Stimulated activated CD8-positive, alpha-beta memory T cell treated with anti-CD3 and anti-CD28 coated beads, Interleukin-15, amount 100 ng/mL, for 24 hours (primary cell): Measurements from ENCODE around the gene CCDC148.

ENCODE experiments used
- DNase-seq: peaks from one replicate; pipeline ENCODE4 v3.0.0-alpha.2; 2020; ENCODE audit warnings: low read depth

The CCDC148 gene

DNA sequence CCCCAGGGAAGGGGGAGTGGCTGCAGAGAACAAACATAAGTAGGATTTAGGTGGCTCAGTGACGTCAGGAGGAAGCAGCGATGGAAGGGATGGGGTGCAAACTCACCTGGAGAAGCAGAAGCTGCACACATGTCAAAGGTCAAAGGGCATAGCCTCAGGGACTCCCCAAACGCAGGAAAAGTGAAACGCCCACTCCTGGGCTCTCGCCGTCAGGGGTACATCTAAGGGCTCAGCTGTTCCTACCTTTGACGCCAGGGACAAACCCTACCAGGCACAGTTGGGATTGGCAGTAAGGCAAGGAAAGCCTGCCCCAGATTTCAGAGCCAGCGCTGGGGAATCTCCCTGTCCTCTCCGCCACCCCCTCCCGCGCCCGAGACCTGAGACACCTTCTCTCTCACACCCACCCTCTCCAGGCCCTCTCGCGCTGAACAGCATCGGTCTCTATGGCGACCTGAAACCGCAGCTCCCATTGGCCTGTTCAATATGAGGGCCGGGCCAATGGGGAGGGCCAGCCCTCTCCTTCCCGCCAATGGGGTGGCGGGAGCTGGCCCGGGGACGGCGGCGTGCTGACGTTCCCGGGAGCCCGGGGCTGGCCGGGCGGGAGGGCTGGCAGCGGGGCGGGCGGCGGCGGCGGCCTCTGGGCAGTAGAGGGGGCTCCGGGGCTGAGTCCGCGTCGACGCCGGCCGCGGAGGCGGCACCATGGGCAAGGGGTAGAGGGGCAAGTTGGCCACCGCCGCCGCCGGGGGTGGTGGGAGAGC, at the start of gene CCDC148, which contains the start of gene PKP4:
Gene CCDC148 (minus strand): TSS at position 445 of the 758 bp plus-strand sequence. CDS start 314 bp downstream, at position 131.
Gene PKP4 (plus strand): TSS at position 644 of the 758 bp plus-strand sequence. CDS start 76,233 bp downstream, outside the sequence.
- DNase-seq = peak; percentile 68

DNA sequence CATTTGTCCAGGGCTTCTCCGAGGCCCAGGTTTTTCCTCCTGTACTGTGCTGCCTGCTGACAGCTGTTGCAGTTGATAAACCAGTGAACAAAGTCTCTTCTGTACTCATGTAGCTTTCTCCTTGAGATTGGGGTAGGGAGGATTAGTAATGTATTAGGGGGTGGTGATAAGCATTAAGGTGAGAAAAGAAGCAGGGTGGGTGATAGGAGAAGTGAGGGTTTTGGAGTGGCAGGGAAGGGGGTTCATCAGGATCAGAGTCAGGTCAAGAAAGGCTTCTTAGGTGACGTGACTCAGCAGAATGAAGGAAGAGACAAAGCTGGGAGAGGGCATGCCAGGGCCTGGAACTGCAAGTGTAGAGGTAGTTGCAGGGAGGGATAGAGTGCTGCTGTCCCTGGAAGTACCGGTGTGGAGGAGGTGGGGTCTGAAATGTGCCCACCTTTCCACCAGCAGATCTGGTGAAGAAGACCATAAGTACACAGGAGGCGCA, 48.9 kb upstream of the CCDC148 start:
- no peak for DNase-seq

DNA sequence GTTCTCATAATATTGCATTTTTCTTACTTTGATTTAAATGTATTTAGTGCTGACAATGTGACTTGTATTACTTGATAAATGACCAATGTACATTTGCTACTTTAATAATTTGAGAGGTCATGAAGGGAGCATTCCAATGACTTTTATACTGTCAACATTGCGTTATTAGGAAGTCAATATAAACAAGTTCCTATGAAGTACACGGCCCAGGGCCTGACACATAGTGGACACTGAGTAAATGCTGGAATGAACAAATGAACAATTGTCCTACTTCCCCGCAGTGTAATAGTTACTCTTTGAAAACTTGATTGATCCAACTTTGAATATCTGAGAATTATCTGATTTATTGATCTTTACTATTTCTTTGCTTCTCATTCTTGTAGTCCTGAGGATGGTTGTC, 47.5 kb upstream of the CCDC148 start:
- no peak for DNase-seq

DNA sequence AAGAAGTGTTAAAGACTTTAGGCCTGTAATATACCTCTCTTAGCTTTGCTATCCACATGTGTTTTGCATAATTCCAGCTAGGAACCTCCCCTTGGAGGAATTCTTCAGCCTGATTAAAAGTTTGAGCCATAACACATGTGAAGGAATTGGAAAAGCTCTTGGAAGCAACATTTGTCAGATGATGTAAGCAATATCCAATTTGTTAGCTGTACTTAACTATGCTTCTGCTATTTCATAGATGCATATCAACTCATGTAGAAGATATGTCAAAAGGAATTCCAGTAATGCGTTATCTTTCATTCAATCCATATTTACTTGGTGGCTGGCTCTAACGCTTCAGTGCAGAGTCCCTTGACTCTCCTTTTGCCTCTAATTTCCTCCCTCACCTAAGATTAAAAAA, 46.4 kb upstream of the CCDC148 start:
- no peak for DNase-seq

DNA sequence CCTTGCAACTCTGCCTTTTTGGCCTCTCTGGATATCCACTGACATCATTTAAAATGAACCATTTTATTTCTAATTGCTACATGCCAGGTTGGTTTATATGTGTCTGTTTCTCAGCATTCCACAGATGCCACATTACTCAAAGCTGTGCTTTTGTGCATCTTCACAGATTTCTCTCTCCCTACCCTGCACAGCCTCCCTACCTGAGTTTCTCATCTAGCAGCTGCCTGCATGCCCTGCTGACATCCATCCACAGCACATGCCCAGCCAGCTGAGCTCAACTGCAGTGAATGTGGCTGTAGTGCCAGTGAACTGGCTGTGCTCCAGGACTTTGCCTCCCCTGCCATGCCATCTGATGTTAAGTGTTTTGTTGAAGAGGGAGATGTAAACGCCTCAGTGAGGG, 44.7 kb upstream of the CCDC148 start:
- DNase-seq = no peak

DNA sequence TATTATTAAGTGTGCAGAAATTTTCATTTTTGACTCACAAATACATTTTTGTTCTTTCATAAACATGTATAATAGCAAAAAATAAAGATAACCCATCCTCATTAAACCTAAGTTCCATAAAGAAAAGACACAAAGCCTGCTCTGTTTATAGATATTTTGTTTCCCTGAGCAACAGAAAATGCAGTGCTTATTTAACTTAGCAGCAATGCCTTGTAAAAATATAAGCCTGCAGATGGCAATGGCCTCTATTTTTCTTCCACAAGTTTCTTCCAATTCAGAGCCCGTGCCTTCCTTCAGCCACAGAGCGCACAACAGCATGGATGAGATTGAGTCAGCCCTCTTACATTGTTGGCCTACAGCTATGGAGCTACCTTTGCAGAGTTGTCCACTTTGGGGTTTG, 43.8 kb upstream of the CCDC148 start:
- no peak for DNase-seq

DNA sequence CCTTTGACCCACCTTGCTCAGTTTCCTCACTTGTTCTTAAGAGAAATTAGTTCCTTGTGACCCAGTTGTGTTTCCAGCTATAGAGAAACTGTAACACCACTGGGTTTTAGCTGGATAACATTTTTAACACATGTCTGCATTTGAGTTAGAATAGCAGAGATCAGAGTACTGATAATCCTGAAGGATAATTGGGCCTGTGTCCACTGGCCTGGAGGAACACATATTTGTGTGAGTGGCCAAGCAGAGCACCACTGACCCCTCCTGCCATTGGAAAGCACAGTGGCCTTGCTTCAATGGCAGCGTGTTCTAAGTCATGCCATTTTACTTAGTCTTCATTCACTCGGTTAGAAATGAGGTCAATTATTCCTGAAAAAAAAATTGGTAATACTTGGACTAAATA, 42.8 kb upstream of the CCDC148 start:
- no peak for DNase-seq

DNA sequence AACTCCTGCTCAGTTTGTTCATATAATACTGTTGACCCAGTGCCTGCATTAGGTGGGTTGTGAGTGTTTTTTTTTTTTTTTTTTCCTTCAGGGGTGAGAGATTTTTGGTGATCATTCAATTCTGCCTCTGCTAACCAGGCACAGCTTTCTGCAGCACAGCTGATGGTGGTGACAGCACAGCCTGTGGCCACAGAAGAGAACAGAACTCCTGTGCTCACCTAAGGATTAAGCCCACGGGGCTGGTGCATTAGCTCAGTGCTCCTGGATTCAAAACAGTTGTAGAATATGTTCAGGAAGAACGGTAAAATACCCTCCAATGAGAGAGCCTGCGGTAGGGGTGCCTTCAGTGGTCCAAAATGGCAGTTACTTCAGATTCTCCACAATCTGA, 42.2 kb upstream of the CCDC148 start:
- DNase-seq = no peak

DNA sequence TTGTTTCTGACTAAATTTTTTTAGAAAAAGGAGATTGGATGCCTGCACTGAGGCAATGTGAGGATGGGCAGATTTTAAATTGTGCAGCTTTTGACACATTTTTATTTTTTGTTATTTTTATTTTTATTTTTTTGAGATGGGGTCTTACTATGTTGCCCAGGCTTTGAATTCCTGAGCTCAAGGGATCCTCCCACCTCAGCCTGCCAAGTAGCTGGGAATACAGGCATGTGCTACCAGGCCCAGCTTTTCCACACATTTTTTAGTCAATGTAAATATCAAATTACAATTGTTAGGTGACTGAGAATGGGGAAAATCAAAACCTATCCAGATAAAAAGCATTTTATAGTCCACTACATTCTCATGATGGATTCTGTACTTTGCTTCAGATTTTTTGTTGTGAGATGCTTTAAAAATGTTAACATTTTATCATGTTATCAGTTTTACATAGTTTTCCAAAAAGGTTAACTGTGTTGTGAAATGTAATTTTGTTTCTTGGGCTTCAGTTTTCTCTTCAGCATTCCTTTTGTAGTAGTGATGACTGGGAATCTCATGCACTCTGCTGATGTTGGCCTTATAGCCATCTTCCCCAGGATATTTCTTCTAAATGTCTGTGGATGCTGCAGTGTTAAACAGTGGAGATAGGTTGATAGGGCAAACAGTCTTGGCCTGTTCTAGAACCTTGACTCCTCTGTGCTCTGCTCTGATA, 41.6 kb upstream of the CCDC148 start:
- DNase-seq = no peak

DNA sequence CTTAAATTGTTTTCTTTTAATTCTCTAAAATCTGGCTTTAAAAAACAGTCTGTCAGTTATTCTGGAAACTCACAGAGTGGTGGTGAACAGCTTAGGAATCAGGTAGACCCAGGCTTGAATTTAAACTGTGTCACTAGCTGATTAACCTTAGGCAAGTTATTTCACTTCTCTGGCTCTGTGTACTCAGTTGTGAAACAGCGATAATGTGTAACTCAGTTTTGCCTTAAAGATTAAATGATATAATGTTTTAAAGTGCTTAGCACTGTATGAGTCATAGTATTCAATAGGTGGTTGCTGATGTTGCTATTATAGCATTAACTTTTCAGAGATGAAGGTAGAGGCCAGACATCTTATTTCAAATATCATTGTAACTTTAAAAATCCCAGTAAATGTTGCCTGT, 40.9 kb upstream of the CCDC148 start:
- no peak for DNase-seq

DNA sequence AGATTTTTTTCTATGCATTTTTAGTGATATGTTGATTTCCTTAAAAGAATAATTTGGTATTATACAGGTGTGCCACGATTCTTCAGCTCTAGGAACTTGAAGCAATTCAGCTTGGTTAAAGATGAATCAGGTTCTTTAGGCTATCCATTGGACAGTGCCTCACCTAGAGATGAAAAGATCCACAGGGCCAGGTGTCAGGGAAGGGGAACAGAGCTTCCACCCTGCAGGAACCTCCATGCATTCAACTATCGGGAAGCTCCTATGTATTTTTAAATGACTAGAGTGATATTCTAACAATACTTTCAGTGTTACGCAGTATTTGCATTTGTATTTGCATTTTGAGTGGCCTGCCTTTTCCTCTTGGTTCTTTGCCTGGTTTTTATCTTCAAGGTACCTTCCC, 40.4 kb upstream of the CCDC148 start:
- no peak for DNase-seq

DNA sequence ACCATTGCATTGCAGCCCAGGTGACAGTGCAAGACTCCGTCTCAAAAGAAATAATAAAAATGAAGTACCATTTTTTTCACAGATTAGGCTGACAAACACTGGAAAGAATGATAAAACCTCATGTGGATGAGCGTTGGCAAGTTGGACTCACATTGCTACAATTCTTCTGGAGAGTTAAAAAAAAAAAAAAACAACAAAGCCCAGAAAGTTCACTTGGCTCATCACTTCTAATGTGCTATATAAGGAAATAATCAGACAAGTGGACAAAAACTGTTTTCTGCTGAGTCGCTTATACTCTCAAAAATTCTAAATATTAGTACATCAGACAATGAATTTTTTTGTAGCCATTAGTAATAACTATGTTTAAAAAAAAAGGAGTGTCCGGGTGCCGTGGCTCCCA, 38.6 kb upstream of the CCDC148 start:
- no peak for DNase-seq

DNA sequence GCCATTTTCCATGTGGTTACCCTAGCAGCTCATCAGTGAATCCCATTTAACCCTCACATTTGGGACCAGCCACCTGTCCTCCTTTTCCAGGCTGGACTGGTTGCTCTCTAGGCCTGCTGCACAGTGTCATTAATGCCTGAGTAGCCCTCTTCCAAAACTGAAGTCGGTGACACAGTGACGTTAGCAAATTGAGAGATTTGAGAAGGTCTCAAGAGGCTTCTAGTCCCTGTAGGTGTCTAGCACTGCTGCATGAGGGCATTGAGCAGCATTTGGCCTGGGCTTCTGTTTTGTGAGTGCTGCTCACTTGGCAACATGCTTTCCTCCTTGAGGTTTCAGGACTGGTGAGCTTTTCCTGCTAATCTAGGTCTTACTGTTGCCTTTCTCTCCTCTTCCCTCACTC, 36.9 kb upstream of the CCDC148 start:
- no peak for DNase-seq

DNA sequence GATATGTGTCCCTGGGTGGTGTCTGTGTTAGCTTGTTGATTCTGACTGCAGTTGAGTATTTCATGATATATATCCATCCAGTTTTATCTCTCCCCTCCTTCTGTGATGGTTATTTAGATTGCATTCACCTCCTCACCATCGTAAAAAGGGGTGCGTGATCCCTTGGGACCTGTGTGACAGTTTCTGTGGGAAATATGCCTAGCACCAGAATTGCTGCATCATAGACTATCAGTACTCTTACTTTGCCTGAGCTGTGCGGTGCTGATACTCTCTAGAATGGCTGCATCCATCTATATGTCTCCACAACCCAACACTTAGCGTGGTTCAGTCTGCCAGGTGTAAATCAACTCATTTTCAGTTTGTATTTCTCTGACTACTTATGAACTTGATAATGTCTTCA, 34.5 kb upstream of the CCDC148 start:
- DNase-seq = no peak

DNA sequence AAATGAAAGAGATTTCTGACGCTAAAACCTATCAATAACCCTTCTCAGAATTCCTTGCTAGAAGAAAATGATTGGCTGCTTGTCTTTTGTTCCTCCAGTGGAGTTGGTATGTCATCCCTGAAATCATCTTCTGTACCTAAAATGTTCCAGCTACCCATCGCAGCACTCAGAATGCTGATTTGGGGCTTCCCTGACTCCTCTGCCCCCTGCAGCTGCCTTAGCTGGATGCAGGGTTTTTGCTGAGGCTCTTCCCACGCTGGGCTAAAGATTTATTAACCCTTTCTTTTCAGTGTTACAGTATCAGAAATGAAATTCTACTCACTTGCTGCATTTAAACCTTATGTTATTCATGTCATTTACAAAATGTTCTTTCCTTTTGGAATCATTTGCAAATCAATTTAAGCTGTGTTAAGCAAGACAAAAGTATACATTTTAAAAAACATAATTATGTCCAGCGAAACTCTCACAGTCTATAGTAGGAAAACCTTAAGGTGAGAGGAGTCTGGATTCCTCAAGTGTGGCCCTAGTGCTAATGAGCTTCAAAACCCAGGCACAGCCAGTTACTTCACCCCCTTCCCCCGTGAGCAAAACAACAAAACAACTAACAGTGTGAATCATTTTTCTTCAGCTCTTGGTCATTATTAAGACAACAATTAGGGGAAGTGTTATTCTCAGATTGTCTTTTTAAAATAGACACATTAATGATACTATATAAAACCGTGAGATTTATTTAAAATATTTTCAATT, 33.0 kb upstream of the CCDC148 start:
- no peak for DNase-seq

DNA sequence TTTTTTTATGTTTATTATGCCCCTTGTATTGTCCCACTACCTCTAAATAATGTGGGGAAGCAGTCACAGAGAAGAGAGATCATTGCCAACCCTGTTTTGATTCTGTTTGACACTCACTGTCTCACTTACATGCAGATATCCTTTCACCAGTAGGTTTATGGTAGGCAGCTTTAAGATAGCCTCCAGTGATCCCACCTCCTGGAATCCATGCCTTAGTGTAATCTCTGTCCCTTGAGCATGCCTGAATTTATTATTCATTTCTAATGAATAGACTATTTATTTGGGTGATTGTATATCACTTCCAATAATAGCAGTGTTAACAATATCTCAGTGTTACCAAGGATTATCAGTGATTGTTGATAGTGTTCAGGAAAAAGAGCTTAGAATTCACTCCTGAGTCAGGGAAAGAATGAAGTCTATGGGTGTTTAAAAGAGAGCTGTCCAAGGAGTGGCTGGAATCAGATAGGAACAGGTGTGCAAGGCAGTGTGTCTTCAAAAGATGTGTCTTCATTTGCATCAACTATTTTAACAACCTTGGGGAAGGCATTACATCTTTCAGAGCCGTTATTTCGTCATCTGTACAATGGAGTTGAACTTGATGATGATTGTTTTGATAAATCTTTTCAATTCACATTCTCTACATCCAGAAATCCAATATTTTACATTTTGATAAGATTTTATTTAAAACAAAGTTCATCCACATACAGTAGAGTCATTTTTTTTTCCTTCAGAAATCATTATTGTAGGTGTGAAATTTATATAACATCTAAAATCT, 32.1 kb upstream of the CCDC148 start:
- no peak for DNase-seq

DNA sequence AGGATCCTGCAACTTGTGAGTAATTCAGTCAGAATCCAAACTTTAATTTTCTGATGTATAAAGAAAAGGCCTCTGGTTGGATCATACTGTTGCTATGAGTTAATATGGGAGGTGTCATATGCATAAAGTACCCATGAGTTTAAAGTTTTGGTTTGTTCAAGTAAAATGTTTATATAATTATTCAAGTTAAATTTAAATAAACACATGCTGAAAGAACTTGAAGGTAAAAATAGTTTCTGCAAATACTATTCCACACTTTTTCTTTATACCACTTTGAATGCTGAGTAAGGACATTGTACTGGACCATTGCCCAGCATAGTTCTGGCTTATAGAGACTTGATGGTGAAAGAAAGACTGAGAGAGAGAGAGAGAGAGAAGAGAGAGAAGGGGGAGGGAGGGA, 30.9 kb upstream of the CCDC148 start:
- DNase-seq = no peak

DNA sequence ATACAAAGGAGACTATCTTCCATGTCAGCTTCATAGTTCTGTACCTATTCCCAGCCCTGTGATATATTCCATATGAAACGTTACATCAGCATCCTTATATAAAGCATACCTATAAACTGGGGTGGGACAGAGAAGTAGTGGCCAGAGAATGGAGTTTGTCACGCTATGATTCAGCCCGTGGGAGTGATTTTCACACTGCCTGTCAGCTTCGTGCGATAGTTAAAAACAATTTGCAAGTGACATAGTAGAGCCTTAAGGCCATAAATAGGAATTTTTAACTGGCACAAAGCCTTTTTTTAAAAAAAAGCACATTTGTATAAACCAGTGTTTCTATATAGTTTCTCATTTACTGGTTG, 30.4 kb upstream of the CCDC148 start:
- DNase-seq = no peak

DNA sequence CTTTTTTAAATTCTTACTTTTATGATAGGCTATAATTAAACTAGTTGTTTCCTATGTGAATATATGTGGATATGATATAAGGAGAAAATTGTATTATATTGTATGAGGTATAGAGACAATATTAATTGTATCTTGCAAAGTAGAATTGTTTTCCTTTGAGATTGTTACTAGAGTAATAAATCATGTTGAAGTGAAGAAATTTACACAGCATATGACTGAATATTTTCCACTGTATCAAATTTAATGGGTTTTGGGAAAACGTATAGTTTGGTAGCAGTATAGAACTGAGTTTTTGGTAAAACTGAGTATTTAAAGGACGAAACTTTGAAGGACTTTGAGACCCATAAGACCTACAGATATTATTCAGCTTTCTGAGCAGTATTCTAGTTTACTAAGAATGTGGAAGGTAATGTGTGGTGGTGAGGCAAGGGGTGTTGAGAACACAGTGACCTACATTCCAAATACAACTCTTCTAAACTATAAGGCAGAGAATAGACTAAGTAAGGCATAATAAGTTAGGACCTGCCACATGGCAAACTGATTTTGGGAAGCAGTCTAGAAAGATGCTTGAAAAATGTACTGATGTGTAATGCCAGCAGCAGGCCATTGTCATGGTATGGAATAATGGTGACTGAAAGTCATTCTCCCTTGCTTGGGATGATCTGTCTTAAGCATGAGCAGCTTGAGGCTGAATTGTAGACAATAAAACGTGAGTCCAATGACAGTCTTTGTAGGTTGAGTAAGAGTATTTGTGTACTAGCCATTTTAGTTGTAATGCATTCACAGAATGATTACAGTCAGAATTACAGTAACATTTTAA, 29.8 kb upstream of the CCDC148 start:
- DNase-seq = no peak

DNA sequence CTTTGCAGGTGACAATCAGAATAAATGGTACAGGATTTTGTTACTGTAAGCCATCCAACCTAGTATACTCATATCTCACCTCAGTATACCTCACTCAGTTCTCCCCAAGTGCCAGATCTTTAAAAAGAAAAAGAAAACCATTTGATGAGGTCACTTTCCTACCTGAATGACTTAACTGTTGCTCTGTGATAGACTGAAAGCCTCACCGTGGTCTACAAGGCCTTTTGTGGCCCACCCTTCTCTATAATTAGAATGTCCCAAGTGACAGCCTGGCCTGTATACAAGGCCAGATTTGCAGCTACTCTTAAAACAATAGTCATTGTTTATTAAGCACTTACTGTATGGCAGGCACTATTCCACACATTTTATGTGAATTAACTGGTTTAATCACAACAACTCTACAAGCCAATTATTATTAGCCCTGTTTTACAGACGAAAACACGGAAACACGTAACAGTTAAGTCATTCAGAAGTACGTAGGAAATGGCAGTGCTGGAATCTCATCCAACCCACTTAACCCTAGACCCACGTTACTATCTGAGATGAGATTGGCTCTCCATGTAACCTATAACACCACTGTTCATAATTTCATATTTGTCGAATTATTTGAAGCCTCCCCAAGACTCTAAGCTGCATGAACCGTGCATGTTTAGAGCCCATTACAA, 28.5 kb upstream of the CCDC148 start:
- DNase-seq = no peak

DNA sequence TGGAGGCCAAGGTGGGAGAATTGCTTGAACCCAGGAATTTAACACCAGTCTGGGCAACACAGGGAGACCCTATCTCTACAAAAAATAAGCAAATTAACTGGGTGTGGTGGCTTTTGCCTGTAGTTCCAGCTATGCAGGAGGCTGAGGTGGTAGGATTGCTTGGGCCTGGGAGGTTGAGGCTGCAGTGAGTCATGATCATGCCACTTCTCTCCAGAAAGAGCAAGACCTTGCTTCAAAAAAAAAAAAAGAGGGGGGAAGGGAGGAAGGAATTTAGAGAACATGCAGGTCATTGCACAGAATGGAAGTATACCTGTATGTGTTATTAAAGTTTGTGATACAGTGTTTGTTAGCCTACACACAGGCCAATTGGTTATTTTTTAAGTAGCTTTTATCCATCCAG, 26.0 kb upstream of the CCDC148 start:
- DNase-seq = no peak
